OCI-LY7 (cell line): ENCODE measurements around the gene LCN6.
"Not testable (repeated sequence)": the region's sequence is repeated elsewhere in the genome, so short reads cannot be mapped to it uniquely, and the experiment has no call there.

ENCODE experiments used
- CTCF ChIP-seq: fragments of 200-600 bp; sonication (generic); conservative IDR thresholded peaks from 2 replicates; pipeline ENCODE4 v1.5.1; 2014; ENCODE audit warnings: mild to moderate bottlenecking, antibody characterized with exemption, low read length, moderate library complexity, mixed read lengths
- EZH2phosphoT487 ChIP-seq: fragments of 200-600 bp; sonication (generic); IDR thresholded peaks from 2 replicates; pipeline ENCODE4 v1.6.1; 2018; ENCODE audit warnings: low read depth, borderline replicate concordance, mild to moderate bottlenecking, mixed run types, antibody characterized with exemption, low read length, moderate library complexity, mixed read lengths

DNA sequence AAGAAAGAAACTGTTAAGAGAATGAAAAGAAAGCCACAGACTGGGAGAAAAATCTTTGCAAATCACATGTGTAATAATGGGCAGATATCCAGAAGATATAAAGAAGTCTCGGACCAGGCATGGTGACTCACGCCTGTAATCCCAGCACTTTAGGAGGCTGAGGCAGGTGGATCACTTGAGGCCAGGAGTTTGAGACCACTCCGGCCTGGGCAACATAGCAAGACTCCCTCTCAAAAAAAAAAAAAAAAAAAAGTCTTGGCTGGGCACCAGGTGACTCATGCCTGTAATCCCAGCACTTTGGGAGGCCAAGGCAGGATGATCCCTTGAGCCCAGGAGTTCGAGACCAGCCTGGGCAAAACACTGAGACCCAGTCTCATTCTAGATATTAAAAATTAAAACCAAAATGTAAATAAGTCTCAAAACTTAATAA is 37.1 kb downstream of the LCN6 start:
- TF ChIP-seq CTCF, EZH2phosphoT487: not testable (repeated sequence)
